ENCODE measurements around the gene UBL3.

Gene UBL3

GRCh38 chr13:29743201-29743786, 107.1 kb downstream of the UBL3 start:
- Mint-ChIP-seq H3K4me3 (no peak overlapping the region), H3K27ac (no peak overlapping the region), H3K9me3 (no peaks in the 10 kb centered on the region), H3K4me1 (ENCODE audit: low read depth) (no peaks in the 10 kb centered on the region), H3K36me3 (ENCODE audit: low read depth) (no peaks in the 10 kb centered on the region), H3K27me3 (peaks cover 8% of the 10 kb centered on the region)

- H3K4me3 Mint-ChIP-seq, result no peak overlapping the region
- no peaks in the 10 kb centered on the region for H3K4me1 Mint-ChIP-seq (ENCODE audit: low read depth)
- no peak overlapping the region for H3K27ac Mint-ChIP-seq
- no peaks in the 10 kb centered on the region for H3K36me3 Mint-ChIP-seq (ENCODE audit: low read depth)
- no peaks in the 10 kb centered on the region for H3K9me3 Mint-ChIP-seq
- peaks cover 14% of the 10 kb centered on the region for H3K27me3 Mint-ChIP-seq
Measured at GRCh38 chr13:29740961-29741360, 109.5 kb downstream of the UBL3 start.

GRCh38 chr13:29737061-29737460, 113.4 kb downstream of the UBL3 start:
- no peaks in the 10 kb centered on the region for H3K9me3 Mint-ChIP-seq

GRCh38 chr13:29733147-29733611, 117.2 kb downstream of the UBL3 start:
- Mint-ChIP-seq H3K4me3 (no peak overlapping the region), H3K4me1 (ENCODE audit: low read depth) (peaks cover 11% of the 10 kb centered on the region), H3K27ac (no peak overlapping the region), H3K9me3 (no peaks in the 10 kb centered on the region), H3K36me3 (ENCODE audit: low read depth) (no peaks in the 10 kb centered on the region), H3K27me3 (peaks cover 58% of the 10 kb centered on the region)

More at GRCh38 chr13:29737061-29737460, 113.4 kb downstream of the UBL3 start:
- H3K4me1 Mint-ChIP-seq (ENCODE audit: low read depth), result peaks cover 11% of the 10 kb centered on the region
- H3K27ac Mint-ChIP-seq, result no peak overlapping the region
- no peaks in the 10 kb centered on the region for H3K36me3 Mint-ChIP-seq (ENCODE audit: low read depth)
- no peak overlapping the region for H3K4me3 Mint-ChIP-seq
- peaks cover 22% of the 10 kb centered on the region for H3K27me3 Mint-ChIP-seq

- Mint-ChIP-seq H3K4me1 (ENCODE audit: low read depth) (peaks cover 11% of the 10 kb centered on the region), H3K9me3 (peaks cover 10% of the 10 kb centered on the region), H3K27me3 (peaks cover 63% of the 10 kb centered on the region), H3K27ac (no peak overlapping the region), H3K4me3 (no peak overlapping the region), H3K36me3 (ENCODE audit: low read depth) (no peaks in the 10 kb centered on the region)
Measured at GRCh38 chr13:29730253-29730652, 120.2 kb downstream of the UBL3 start.

GRCh38 chr13:29722415-29722814, 128.0 kb downstream of the UBL3 start:
- no peaks in the 10 kb centered on the region for H3K4me1 Mint-ChIP-seq (ENCODE audit: low read depth)
- no peak overlapping the region for H3K27ac Mint-ChIP-seq
- peaks cover 17% of the 10 kb centered on the region for H3K27me3 Mint-ChIP-seq
- H3K36me3 Mint-ChIP-seq (ENCODE audit: low read depth), result no peaks in the 10 kb centered on the region
- no peak overlapping the region for H3K4me3 Mint-ChIP-seq
- peaks cover 10% of the 10 kb centered on the region for H3K9me3 Mint-ChIP-seq

- no peak overlapping the region for H3K4me3 Mint-ChIP-seq
- peaks cover 10% of the 10 kb centered on the region for H3K9me3 Mint-ChIP-seq
- no peaks in the 10 kb centered on the region for H3K36me3 Mint-ChIP-seq (ENCODE audit: low read depth)
- H3K4me1 Mint-ChIP-seq (ENCODE audit: low read depth), result no peaks in the 10 kb centered on the region
- H3K27ac Mint-ChIP-seq, result no peak overlapping the region
- H3K27me3 Mint-ChIP-seq, result peaks cover 20% of the 10 kb centered on the region
Measured at GRCh38 chr13:29721766-29722165, 128.7 kb downstream of the UBL3 start.

- Mint-ChIP-seq H3K9me3 (no peaks in the 10 kb centered on the region), H3K27ac (no peak overlapping the region), H3K36me3 (ENCODE audit: low read depth) (no peaks in the 10 kb centered on the region), H3K27me3 (peaks cover 18% of the 10 kb centered on the region), H3K4me3 (no peak overlapping the region), H3K4me1 (ENCODE audit: low read depth) (no peaks in the 10 kb centered on the region)
Measured at GRCh38 chr13:29718694-29719093, 131.7 kb downstream of the UBL3 start.

- Mint-ChIP-seq H3K27ac (no peak overlapping the region), H3K4me1 (ENCODE audit: low read depth) (no peaks in the 10 kb centered on the region), H3K27me3 (peaks cover 18% of the 10 kb centered on the region), H3K36me3 (ENCODE audit: low read depth) (no peaks in the 10 kb centered on the region), H3K9me3 (no peaks in the 10 kb centered on the region), H3K4me3 (no peak overlapping the region)
Measured at GRCh38 chr13:29716493-29716892, 133.9 kb downstream of the UBL3 start.

Measured in stimulated activated naive CD8-positive, alpha-beta T cell treated with anti-CD3 and anti-CD28 coated beads, Interleukin-15, Interleukin-2, amounts not matched to agents 100 ng/mL and 50 ng/mL, for 24 hours (primary cell).